ENCODE results near the gene KASH5. TPM values are rescaled to one million over a fixed set of nuclear protein-coding genes. Genes with fewer than 3 reads are reported as not detected.
A peak's percentile ranks its signal among the peaks of the same experiment; 100 is the strongest.

KASH5 gene
- total and polyA plus RNA-seq, 11 donors, result not detected

GRCh38 chr19:49428547-49429451, 40.8 kb downstream of the KASH5 start:
- WGBS, 4 donors, result 11 to 14% (median 13%) methylated on average over 25 to 29 of the region's 29 CpGs
- intact Hi-C loops (cut with DNase I), result no loop called here
- Histone ChIP-seq H3K36me3 (no peaks in the 10 kb centered on the region), H3K4me3 (peak overlapping the region in 1 of 12 donors; percentile 4), H3K9me3 (no peaks in the 10 kb centered on the region), H3K27me3 (peaks cover 58 to 99% (median 89%) of the 10 kb centered on the region in 9 donors), H3K4me1 (peaks cover 0 to 26% (median 6%) of the 10 kb centered on the region in 12 donors), H3K27ac (no peak overlapping the region)
- ATAC-seq, result no peak
- TF ChIP-seq POLR2A (IDR thresholded peaks at IDR 0.05), result no peak
- TF ChIP-seq CTCF (IDR thresholded peaks at IDR 0.05), result no peak
- DNase-seq, result no peak

- no peak for ATAC-seq
- Histone ChIP-seq H3K4me3 (no peak overlapping the region), H3K9me3 (no peaks in the 10 kb centered on the region), H3K27ac (no peak overlapping the region), H3K27me3 (peaks cover 62 to 98% (median 87%) of the 10 kb centered on the region in 9 donors), H3K36me3 (no peaks in the 10 kb centered on the region), H3K4me1 (peaks cover 0 to 25% (median 6%) of the 10 kb centered on the region in 12 donors)
- intact Hi-C loops (cut with DNase I), result loop anchor here in 1 of 10 donors (5.0 kb wide), 1 partner anchor 33 kb away; no protein-coding TSS in a partner anchor
- no peak for TF ChIP-seq POLR2A (IDR thresholded peaks at IDR 0.05)
- no peak for TF ChIP-seq CTCF (IDR thresholded peaks at IDR 0.05)
- 72 to 85% (median 81%) methylated on average over 7 to 9 of the region's 9 CpGs for WGBS, 4 donors
- no peak for DNase-seq
Measured at GRCh38 chr19:49430172-49430677, 42.2 kb downstream of the KASH5 start.

- DNase-seq (no peak), ATAC-seq (no peak)
- intact Hi-C loops (cut with DNase I), result loop anchor here in 1 of 10 donors (5.0 kb wide), 1 partner anchor 34 kb away; no protein-coding TSS in a partner anchor
- Histone ChIP-seq H3K27me3 (peaks cover 58 to 98% (median 87%) of the 10 kb centered on the region in 9 donors), H3K4me1 (peaks cover 0 to 24% (median 6%) of the 10 kb centered on the region in 12 donors), H3K9me3 (no peaks in the 10 kb centered on the region), H3K36me3 (no peaks in the 10 kb centered on the region), H3K4me3 (no peak overlapping the region), H3K27ac (no peak overlapping the region)
- TF ChIP-seq CTCF (IDR thresholded peaks at IDR 0.05), result peak in 1 of 12 donors; percentile 10
- no peak for TF ChIP-seq POLR2A (IDR thresholded peaks at IDR 0.05)
- WGBS, 4 donors, result 62 to 73% (median 69%) methylated on average over 27 to 28 of the region's 28 CpGs
Measured at GRCh38 chr19:49430678-49431329, 42.8 kb downstream of the KASH5 start.
